ENCODE data around the gene ZNF687.

The ZNF687 gene

DNA sequence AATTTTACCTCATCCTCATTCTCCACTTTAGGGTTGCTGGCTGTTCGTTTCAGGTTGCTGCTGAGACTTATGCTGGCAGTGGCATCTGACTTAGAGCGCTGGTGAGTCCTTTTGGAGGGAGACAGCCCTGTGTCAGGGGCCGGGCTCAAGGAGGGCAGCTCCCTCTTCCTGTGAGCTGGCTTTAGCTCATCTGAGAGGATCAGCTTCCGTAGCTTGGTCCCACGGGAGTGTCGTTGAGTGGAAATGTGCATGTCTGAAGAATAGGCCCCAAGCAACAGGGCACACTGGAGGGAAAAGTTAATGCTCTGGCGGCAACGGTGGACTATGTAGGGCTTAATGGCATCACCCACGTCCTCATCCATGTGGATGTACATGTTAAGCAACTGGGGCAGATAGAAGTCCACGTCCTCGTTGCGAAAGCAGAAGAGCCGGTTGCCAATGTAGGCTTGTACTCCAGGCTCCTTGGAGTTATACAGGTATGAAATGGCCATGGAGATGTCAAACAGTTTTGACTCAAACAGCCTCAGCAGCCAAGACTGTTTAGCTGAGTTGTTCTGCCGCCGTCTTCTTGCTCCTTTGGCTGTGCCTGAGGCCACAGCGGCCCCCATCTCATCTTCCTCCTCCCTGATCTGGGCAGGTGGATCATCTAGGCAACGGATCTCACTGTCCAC is 33.6 kb downstream of the ZNF687 start:
- Histone ChIP-seq H3K9ac (ENCODE audit: low read depth, low read length) (no peak overlapping the region), H3K9me3 (ENCODE audit: control insufficient read depth, insufficient read depth, low read length) (no peaks in the 10 kb centered on the region), H3K27me3 (ENCODE audit: control insufficient read depth, insufficient read depth, low read length) (no peaks in the 10 kb centered on the region), H3K4me1 (ENCODE audit: control insufficient read depth, insufficient read depth, low read length) (no peaks in the 10 kb centered on the region), H3K36me3 (ENCODE audit: control insufficient read depth, insufficient read depth, low read length) (peaks cover 52% of the 10 kb centered on the region), H3K4me3 (ENCODE audit: low read depth, low read length) (no peak overlapping the region), H3K27ac (ENCODE audit: low read depth, low read length) (no peak overlapping the region)

DNA sequence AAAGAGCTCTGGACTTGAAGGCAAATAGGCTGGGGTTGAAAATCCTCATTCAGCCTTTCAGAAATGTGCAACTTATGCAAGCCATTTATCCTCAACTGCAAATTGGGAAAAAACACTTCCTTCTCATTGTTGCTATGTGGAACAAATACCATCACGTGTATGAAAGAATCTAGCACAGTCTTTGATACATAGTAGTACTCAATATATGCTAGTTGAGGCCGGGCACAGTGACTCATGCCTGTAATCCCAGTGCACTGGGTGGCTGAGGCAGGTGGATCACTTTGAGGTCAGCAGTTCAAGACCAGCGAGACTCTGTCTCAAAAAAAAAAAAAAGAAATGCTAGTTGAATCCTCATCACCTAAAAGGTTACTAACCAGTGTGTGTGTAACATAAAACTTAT is 36.9 kb downstream of the ZNF687 start:
- no peak overlapping the region for H3K9ac ChIP-seq (ENCODE audit: low read depth, low read length)
- H3K4me3 ChIP-seq (ENCODE audit: low read depth, low read length) = no peak overlapping the region
- H3K4me1 ChIP-seq (ENCODE audit: control insufficient read depth, insufficient read depth, low read length) = no peaks in the 10 kb centered on the region
- H3K27me3 ChIP-seq (ENCODE audit: control insufficient read depth, insufficient read depth, low read length) = no peaks in the 10 kb centered on the region
- peaks cover 30% of the 10 kb centered on the region for H3K36me3 ChIP-seq (ENCODE audit: control insufficient read depth, insufficient read depth, low read length)
- H3K27ac ChIP-seq (ENCODE audit: low read depth, low read length) = no peak overlapping the region
- H3K9me3 ChIP-seq (ENCODE audit: control insufficient read depth, insufficient read depth, low read length) = no peaks in the 10 kb centered on the region

DNA sequence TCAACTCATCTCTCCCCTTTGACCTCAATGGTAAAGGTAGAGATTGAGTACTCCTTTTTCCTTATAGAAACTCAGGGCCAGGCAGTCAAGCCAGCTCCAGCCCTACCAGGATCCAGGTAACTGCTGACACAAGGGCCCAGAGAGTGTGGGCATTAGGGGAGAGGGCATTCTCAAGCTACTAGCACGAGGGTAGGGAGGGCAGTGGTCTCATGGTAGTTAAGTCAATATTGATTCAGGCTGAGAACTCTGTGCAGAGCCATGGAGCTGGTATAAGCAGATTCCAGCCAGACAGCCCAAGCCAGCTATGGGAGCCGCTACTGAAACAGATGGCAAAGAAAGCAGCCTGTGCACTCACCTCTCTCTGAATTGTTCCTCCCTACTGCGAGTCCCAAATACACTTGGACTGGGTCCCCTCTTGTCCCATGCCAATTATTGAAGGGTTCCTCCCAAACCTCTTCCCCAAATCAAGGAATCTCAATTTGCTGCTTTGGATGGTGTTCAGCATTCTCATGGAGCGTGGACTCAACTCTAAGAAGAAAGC is 42.4 kb downstream of the ZNF687 start:
- Histone ChIP-seq H3K4me1 (ENCODE audit: control insufficient read depth, insufficient read depth, low read length) (peaks cover 9% of the 10 kb centered on the region; the same call in 1 of the 2 replicates), H3K27me3 (ENCODE audit: control insufficient read depth, insufficient read depth, low read length) (no peaks in the 10 kb centered on the region), H3K9ac (ENCODE audit: low read depth, low read length) (no peak overlapping the region), H3K36me3 (ENCODE audit: control insufficient read depth, insufficient read depth, low read length) (peaks cover 19% of the 10 kb centered on the region), H3K4me3 (ENCODE audit: low read depth, low read length) (no peak overlapping the region), H3K27ac (ENCODE audit: low read depth, low read length) (no peak overlapping the region), H3K9me3 (ENCODE audit: control insufficient read depth, insufficient read depth, low read length) (no peaks in the 10 kb centered on the region)

DNA sequence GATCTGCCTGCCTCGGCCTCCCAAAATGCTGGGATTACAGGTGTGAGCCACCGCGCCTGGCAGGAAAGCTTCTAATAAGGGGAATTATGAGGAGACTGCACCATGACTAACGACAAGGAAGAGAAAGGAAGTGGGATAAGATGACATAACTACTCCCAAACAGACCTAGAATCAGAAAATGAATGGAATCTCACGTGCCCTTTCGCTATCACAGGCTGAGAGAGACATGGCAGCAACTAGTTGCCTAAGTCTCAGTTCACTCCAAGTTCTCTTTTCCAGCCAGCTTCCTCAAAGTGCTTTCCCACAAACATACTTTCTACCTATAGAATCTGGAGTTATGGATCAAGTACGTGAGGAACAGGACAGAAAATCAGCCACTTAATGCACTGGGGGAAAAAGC is 43.1 kb downstream of the ZNF687 start:
- Histone ChIP-seq H3K4me1 (ENCODE audit: control insufficient read depth, insufficient read depth, low read length) (peaks cover 9% of the 10 kb centered on the region; the same call in 1 of the 2 replicates), H3K27me3 (ENCODE audit: control insufficient read depth, insufficient read depth, low read length) (no peaks in the 10 kb centered on the region), H3K4me3 (ENCODE audit: low read depth, low read length) (no peak overlapping the region), H3K9me3 (ENCODE audit: control insufficient read depth, insufficient read depth, low read length) (no peaks in the 10 kb centered on the region), H3K27ac (ENCODE audit: low read depth, low read length) (no peak overlapping the region), H3K9ac (ENCODE audit: low read depth, low read length) (no peak overlapping the region), H3K36me3 (ENCODE audit: control insufficient read depth, insufficient read depth, low read length) (peaks cover 19% of the 10 kb centered on the region)

DNA sequence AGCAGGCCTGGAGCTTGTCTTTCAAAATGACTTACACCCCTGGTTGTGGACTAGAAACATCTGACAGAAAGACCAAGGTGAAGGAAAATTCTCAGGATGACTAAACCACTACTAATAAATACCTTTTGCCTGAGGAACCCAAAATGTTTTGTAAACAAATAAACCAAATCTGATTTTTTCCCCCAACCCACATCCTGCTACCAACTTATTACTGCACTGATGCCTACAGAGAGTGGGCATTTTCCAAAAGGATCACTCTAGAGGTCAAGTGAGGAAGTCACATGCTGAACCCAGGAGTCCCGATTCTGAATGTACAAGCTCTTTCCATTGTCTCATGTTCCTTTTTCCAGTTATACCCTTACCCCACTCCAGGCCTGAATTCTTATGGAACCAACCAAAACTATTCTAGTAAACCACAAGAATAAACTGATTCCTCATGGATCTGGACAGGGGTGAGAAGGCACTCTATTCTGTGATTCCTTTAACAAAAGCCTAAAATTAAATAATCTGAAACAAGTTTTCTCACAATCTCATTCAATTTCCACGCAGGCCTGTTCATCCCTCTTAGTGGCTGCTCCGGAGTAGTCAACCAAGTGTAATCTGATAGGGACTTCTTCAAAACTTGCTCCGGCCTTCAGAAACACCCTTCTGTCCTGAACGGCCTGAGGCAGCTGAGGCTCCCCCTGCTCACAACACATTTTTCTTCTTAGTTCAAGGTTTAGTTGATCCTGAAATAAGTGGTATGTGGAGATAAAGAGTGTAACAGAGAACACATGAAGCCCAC is 43.7 kb downstream of the ZNF687 start:
- H3K9ac ChIP-seq (ENCODE audit: low read depth, low read length) = no peak overlapping the region
- peak overlapping the region; percentile 71; the same call in 1 of the 2 replicates for H3K4me3 ChIP-seq (ENCODE audit: low read depth, low read length)
- no peaks in the 10 kb centered on the region for H3K27me3 ChIP-seq (ENCODE audit: control insufficient read depth, insufficient read depth, low read length)
- peaks cover 13% of the 10 kb centered on the region for H3K36me3 ChIP-seq (ENCODE audit: control insufficient read depth, insufficient read depth, low read length)
- peaks cover 9% of the 10 kb centered on the region; the same call in 1 of the 2 replicates for H3K4me1 ChIP-seq (ENCODE audit: control insufficient read depth, insufficient read depth, low read length)
- no peak overlapping the region for H3K27ac ChIP-seq (ENCODE audit: low read depth, low read length)
- no peaks in the 10 kb centered on the region for H3K9me3 ChIP-seq (ENCODE audit: control insufficient read depth, insufficient read depth, low read length)

DNA sequence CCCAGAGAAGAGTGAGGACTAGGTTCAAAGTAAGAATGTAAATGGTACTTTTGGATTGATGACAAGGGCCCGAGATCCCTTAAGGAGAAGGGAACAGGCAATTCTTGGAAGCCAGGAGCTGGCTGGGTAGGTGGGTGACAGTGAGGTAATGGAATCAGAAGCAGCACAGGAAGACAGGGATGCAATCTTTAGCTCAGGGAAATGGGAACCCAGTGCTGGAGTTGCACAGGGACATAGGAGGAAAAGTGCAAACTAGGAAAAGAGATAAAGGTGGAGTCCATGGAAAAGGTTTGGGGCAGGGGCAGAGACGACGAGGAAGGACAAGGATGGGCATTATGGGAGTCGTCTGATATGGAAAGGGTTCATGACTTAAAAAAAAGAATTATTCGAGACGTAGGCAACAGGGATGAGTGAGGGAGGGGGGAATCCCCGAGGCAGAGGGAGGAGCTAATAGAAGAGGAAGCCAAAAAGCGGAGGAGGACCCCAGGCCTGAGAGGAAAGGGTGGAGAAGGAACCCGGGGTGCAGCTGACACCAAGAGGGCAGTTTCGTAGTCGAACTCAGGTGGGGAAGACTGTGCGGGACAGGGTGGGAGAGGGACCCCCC is 44.6 kb downstream of the ZNF687 start:
- Histone ChIP-seq H3K4me1 (ENCODE audit: control insufficient read depth, insufficient read depth, low read length) (peaks cover 9% of the 10 kb centered on the region; the same call in 1 of the 2 replicates), H3K36me3 (ENCODE audit: control insufficient read depth, insufficient read depth, low read length) (peaks cover 11% of the 10 kb centered on the region), H3K4me3 (ENCODE audit: low read depth, low read length) (peak overlapping the region; percentile 71), H3K27me3 (ENCODE audit: control insufficient read depth, insufficient read depth, low read length) (no peaks in the 10 kb centered on the region), H3K9ac (ENCODE audit: low read depth, low read length) (peak overlapping the region; percentile 14), H3K27ac (ENCODE audit: low read depth, low read length) (peak overlapping the region; percentile 91), H3K9me3 (ENCODE audit: control insufficient read depth, insufficient read depth, low read length) (no peaks in the 10 kb centered on the region)

DNA sequence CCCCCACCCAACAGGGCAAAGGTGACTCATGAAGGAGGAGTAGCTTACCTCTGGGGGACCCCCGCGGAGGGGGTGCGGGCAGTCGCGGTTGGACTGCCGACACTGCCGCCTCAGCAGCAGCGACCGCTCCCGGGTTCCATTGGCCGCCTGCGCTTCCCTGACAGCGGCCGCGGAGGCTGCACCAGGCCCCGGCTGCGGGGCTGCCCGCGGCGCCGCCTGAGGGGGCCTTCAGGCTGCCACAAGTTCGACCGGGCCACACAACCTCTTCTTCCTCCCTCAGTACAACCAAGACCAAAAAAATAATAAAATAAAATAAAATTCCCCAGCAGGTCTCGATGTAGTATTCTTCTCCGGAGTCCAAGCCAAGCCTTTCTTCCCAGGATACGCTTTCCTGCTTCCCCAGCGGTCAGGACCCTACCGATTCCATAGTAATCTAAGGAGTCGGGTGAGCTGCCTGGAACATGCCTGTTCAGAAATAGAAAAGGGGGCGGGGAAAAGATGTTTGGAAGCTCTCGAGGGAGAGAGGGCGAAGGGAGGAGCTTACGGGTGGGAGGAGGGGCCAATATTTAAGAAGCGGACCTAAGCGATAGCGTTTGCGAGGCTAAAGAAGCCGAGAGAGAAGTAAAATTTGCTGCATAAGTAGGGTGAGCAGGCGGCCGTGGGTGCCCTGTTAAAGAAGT is 45.3 kb downstream of the ZNF687 start, which contains the start of gene PI4KB:
Gene PI4KB (minus strand): TSS at position 194 of the 680 bp plus-strand sequence. CDS start 10,935 bp downstream, outside the sequence.
- peak within 1 kb of the TSS; percentile 91 for H3K27ac ChIP-seq (ENCODE audit: low read depth, low read length)
- H3K4me3 ChIP-seq (ENCODE audit: low read depth, low read length) = peak within 1 kb of the TSS; percentile 71
- H3K36me3 ChIP-seq (ENCODE audit: control insufficient read depth, insufficient read depth, low read length) = peaks cover 11% of the 10 kb centered on the region
- H3K4me1 ChIP-seq (ENCODE audit: control insufficient read depth, insufficient read depth, low read length) = peaks cover 9% of the 10 kb centered on the region; the same call in 1 of the 2 replicates
- peak within 1 kb of the TSS; percentile 95 for H3K9ac ChIP-seq (ENCODE audit: low read depth, low read length)
- no peaks in the 10 kb centered on the region for H3K9me3 ChIP-seq (ENCODE audit: control insufficient read depth, insufficient read depth, low read length)
- no peaks in the 10 kb centered on the region for H3K27me3 ChIP-seq (ENCODE audit: control insufficient read depth, insufficient read depth, low read length)

DNA sequence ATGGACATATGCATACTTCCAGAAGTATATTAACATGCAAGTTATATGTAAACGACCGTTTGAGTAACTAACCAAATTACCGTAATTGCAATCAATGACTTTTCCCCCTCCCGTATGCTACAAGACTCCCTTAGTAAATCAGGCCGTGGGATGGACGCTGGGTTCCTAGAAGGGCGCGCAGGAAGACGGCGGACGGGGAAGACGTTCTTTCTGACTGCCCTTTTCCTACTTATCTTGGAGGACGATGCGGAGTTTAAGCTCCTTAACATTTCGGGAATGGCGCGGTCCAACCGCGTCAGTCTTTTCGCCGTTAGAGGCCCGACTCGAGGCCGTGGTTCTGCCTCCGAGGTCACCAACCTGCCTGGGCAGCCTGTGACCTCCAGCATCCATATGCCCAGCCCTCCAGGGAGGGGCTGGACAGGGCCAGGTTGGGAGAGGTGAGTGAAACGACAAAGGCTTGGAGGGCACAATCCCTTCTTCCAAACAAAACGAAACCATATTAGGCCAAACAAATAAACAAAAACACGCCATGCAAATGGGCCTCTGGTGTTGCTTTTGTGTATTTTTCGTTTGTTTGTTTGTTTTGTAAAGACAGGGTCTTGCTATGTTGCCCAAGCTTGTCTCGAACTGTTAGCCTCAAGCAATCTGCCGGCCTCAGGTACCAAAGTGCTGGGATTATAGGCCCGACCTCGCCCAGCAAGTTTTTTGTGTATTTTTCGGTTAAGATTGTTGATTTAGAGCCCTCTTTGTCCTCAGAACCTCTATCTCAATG is 46.0 kb downstream of the ZNF687 start:
- Histone ChIP-seq H3K9ac (ENCODE audit: low read depth, low read length) (peak overlapping the region; percentile 52), H3K9me3 (ENCODE audit: control insufficient read depth, insufficient read depth, low read length) (no peaks in the 10 kb centered on the region), H3K4me3 (ENCODE audit: low read depth, low read length) (peak overlapping the region; percentile 71), H3K27ac (ENCODE audit: low read depth, low read length) (peak overlapping the region; percentile 63), H3K27me3 (ENCODE audit: control insufficient read depth, insufficient read depth, low read length) (no peaks in the 10 kb centered on the region), H3K4me1 (ENCODE audit: control insufficient read depth, insufficient read depth, low read length) (peaks cover 9% of the 10 kb centered on the region; the same call in 1 of the 2 replicates), H3K36me3 (ENCODE audit: control insufficient read depth, insufficient read depth, low read length) (peaks cover 11% of the 10 kb centered on the region)

DNA sequence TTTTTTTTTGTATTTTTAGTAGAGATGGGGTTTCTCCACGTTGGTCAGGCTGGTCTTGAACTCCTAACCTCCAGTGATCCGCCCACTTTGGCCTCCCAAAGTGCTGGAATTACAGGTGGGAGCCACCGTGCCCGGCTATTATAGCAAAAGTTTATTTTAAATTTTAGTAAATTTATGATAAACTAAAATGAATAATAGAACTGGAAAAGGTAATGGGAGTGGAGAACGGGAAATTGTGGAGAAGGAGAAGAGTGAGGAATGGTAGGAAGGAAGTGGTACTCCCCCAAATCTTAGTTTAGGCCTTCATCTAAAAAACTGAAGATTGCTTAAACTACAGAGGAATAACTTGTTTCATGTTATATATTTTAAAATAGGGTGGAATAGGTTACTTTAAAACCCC is 52.7 kb downstream of the ZNF687 start:
- no peak overlapping the region for H3K9ac ChIP-seq (ENCODE audit: low read depth, low read length)
- H3K27me3 ChIP-seq (ENCODE audit: control insufficient read depth, insufficient read depth, low read length) = no peaks in the 10 kb centered on the region
- H3K4me3 ChIP-seq (ENCODE audit: low read depth, low read length) = no peak overlapping the region
- no peaks in the 10 kb centered on the region for H3K4me1 ChIP-seq (ENCODE audit: control insufficient read depth, insufficient read depth, low read length)
- H3K9me3 ChIP-seq (ENCODE audit: control insufficient read depth, insufficient read depth, low read length) = no peaks in the 10 kb centered on the region
- H3K27ac ChIP-seq (ENCODE audit: low read depth, low read length) = no peak overlapping the region
- H3K36me3 ChIP-seq (ENCODE audit: control insufficient read depth, insufficient read depth, low read length) = no peaks in the 10 kb centered on the region

DNA sequence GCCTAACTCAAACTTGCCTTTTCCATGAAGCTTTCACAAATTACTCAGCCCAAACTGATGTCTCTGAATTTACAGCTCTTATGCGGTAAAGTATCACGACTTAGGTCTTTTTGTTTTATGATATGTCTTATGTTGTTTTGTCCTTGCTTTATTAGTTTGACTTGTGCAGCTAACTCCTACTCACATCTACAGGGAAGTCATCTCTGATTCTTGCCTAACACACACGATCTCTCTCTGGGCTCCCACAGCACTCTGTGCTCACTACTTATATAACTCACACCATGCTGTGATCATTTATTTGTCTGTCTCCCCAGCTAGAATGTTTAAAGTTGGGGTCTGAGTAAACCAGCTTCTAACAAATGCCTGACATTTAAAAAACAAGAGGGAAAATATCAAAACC is 54.5 kb downstream of the ZNF687 start:
- no peak overlapping the region for H3K27ac ChIP-seq (ENCODE audit: low read depth, low read length)
- no peaks in the 10 kb centered on the region for H3K27me3 ChIP-seq (ENCODE audit: control insufficient read depth, insufficient read depth, low read length)
- H3K4me1 ChIP-seq (ENCODE audit: control insufficient read depth, insufficient read depth, low read length) = peaks cover 2% of the 10 kb centered on the region; the same call in 1 of the 2 replicates
- no peak overlapping the region for H3K4me3 ChIP-seq (ENCODE audit: low read depth, low read length)
- H3K9ac ChIP-seq (ENCODE audit: low read depth, low read length) = no peak overlapping the region
- H3K36me3 ChIP-seq (ENCODE audit: control insufficient read depth, insufficient read depth, low read length) = 0 out of 2 replicates have a peak, but pooled peaks cover 4% of the 10 kb centered on the region
- H3K9me3 ChIP-seq (ENCODE audit: control insufficient read depth, insufficient read depth, low read length) = no peaks in the 10 kb centered on the region
